ENCODE results near the gene ESRRB.

The ESRRB gene

DNA sequence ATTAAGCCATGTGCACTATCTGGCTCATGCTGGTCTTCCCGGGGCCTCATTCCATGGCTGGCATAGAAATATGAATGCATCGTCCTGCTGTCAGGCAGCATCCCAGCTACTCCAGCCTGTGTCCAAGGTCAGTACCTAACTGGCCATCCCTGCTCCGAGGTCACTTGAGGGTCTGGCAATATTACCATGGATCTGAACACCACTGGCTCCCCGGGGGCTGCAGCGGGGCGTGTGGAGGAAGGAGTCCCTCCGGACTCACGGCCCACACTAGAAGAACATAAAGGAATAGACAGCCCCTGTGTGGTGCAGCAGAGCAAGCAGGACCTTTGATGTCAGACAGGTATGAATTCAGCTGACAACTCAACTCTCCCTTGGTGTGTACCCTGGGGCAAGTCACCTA lies 19.2 kb downstream of the ESRRB start:
- Histone ChIP-seq H3K27me3 (ENCODE audit: insufficient read depth, low read length) (peaks cover 7% of the 10 kb centered on the region), H3K4me1 (ENCODE audit: insufficient read depth, low read length) (no peaks in the 10 kb centered on the region), H3K36me3 (ENCODE audit: insufficient read depth, low read length) (no peaks in the 10 kb centered on the region), H3K4me3 (ENCODE audit: low read length) (no peak overlapping the region), H2AFZ (ENCODE audit: low read depth, low read length) (no peak overlapping the region), H3K9me3 (ENCODE audit: low read length) (no peaks in the 10 kb centered on the region)

DNA sequence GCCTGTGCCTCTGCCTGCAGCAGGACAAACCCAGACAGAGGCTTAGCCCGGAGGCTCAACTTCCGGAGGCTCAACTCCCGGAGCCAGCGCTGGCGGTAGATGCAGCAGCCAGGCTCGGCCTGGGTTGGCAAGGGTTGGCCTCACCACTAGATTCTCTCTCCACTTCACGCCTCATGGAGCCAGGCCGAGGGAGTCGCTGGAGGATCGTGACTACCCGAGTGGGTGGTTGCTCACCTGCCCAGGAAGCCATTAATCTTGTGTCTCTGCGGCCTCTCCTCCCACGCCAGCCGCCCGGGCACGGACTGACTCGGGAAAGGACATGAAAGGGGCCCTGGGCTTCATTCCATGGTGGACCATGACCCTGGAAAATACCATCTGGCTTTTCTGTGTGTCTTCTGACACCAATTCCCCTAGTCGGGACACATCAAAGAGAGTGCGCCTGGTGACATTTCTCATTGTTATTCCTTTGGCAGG lies 20.8 kb downstream of the ESRRB start:
- Histone ChIP-seq H3K4me1 (ENCODE audit: insufficient read depth, low read length) (no peaks in the 10 kb centered on the region), H3K27me3 (ENCODE audit: insufficient read depth, low read length) (peaks cover 9% of the 10 kb centered on the region), H3K4me3 (ENCODE audit: low read length) (no peak overlapping the region), H2AFZ (ENCODE audit: low read depth, low read length) (no peak overlapping the region), H3K36me3 (ENCODE audit: insufficient read depth, low read length) (no peaks in the 10 kb centered on the region), H3K9me3 (ENCODE audit: low read length) (no peaks in the 10 kb centered on the region)

GRCh38 chr14:76405627-76406026 lies 29.7 kb downstream of the ESRRB start:
- H3K4me1 ChIP-seq (ENCODE audit: insufficient read depth, low read length) = no peaks in the 10 kb centered on the region
- H3K9me3 ChIP-seq (ENCODE audit: low read length) = no peaks in the 10 kb centered on the region
- no peak overlapping the region for H3K4me3 ChIP-seq (ENCODE audit: low read length)
- H3K36me3 ChIP-seq (ENCODE audit: insufficient read depth, low read length) = no peaks in the 10 kb centered on the region
- H3K27me3 ChIP-seq (ENCODE audit: insufficient read depth, low read length) = peaks cover 13% of the 10 kb centered on the region
- H2AFZ ChIP-seq (ENCODE audit: low read depth, low read length) = no peak overlapping the region

DNA sequence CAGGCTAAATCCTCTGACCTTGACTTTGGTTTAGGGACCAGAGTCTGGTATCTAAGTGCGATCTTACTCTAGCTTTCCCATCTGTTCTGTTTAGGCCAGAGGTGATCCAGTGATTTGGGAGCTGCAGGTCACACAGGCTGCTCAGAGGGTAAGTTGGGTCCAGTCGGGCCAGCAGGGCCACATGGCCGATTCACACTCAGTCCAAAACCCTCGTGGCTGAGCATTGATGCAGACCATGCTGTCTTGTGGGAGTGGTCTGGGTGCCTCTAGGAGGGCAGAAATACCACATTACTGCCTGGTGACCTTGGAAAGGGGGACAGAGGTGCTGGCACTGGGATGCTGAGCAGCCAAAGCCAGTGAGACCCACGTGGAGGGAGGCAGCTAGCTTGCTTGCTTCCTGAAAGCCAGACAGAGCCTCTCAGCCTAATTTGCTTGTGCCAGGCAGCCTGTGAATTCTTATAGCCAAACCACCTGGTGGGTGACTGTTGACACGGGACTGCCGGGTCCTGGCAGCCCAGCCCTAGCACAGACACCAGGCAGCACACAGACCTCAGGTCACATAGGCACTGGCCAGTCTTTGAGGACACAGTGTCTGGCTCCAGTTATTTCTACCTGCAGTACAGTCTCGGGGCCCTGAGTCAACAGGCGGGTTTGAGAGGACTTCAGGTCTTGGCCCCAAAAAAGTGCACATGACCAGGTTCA lies 31.7 kb downstream of the ESRRB start:
- Histone ChIP-seq H2AFZ (ENCODE audit: low read depth, low read length) (no peak overlapping the region), H3K4me3 (ENCODE audit: low read length) (no peak overlapping the region), H3K36me3 (ENCODE audit: insufficient read depth, low read length) (no peaks in the 10 kb centered on the region), H3K4me1 (ENCODE audit: insufficient read depth, low read length) (no peaks in the 10 kb centered on the region), H3K9me3 (ENCODE audit: low read length) (no peaks in the 10 kb centered on the region), H3K27me3 (ENCODE audit: insufficient read depth, low read length) (peaks cover 10% of the 10 kb centered on the region)

DNA sequence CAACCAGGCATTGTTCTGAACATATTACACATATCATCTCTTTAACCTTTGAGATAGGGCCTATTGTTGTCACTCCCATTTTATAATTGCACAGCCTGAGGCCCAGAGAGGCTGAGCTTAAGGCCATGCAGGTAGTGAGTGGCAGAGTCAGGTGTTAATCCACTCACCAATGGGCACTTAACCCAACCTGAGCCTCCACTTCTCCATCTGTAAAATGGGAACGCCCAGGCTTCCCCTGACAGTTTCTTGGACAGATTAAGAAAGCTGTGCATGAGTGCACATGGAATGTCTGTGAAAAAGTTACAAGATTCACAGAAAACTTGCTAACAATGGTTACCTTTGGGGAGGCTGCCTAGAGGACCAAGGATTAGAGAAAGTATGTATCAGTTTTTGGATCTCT lies 32.9 kb downstream of the ESRRB start:
- peaks cover 16% of the 10 kb centered on the region for H3K27me3 ChIP-seq (ENCODE audit: insufficient read depth, low read length)
- H3K4me3 ChIP-seq (ENCODE audit: low read length) = no peak overlapping the region
- no peaks in the 10 kb centered on the region for H3K36me3 ChIP-seq (ENCODE audit: insufficient read depth, low read length)
- H3K4me1 ChIP-seq (ENCODE audit: insufficient read depth, low read length) = peaks cover 4% of the 10 kb centered on the region
- no peaks in the 10 kb centered on the region for H3K9me3 ChIP-seq (ENCODE audit: low read length)
- H2AFZ ChIP-seq (ENCODE audit: low read depth, low read length) = no peak overlapping the region

DNA sequence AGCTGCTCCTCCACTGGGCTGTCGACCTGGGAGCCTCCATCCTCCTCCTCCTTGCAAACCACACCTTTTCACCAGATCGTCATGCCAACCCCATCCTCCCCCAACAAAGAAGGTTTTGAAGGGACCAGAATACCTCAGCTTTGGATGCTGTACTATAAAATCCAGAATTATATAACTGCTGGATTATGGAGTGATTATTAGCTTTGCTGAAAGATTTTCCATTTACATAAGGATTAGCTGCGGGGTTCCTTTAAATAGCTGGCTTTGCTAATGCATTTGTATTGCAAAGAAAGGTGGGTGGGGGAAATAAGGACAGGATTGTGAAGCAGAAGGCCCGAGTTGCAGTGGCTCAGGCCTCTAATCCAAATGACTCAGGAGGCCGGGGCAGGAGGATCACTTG lies 36.6 kb downstream of the ESRRB start:
- H3K27me3 ChIP-seq (ENCODE audit: insufficient read depth, low read length) = peaks cover 8% of the 10 kb centered on the region
- no peaks in the 10 kb centered on the region for H3K9me3 ChIP-seq (ENCODE audit: low read length)
- no peaks in the 10 kb centered on the region for H3K36me3 ChIP-seq (ENCODE audit: insufficient read depth, low read length)
- no peak overlapping the region for H2AFZ ChIP-seq (ENCODE audit: low read depth, low read length)
- H3K4me3 ChIP-seq (ENCODE audit: low read length) = no peak overlapping the region
- peaks cover 4% of the 10 kb centered on the region for H3K4me1 ChIP-seq (ENCODE audit: insufficient read depth, low read length)

- Histone ChIP-seq H3K27me3 (ENCODE audit: insufficient read depth, low read length) (peaks cover 6% of the 10 kb centered on the region), H3K9me3 (ENCODE audit: low read length) (no peaks in the 10 kb centered on the region), H3K36me3 (ENCODE audit: insufficient read depth, low read length) (no peaks in the 10 kb centered on the region), H2AFZ (ENCODE audit: low read depth, low read length) (no peak overlapping the region), H3K4me1 (ENCODE audit: insufficient read depth, low read length) (peaks cover 4% of the 10 kb centered on the region), H3K4me3 (ENCODE audit: low read length) (peak overlapping the region; percentile 12)
Measured at GRCh38 chr14:76413106-76413961, 37.4 kb downstream of the ESRRB start.

- Histone ChIP-seq H3K36me3 (ENCODE audit: insufficient read depth, low read length) (no peaks in the 10 kb centered on the region), H3K4me1 (ENCODE audit: insufficient read depth, low read length) (peaks cover 4% of the 10 kb centered on the region), H3K9me3 (ENCODE audit: low read length) (no peaks in the 10 kb centered on the region), H3K4me3 (ENCODE audit: low read length) (peak overlapping the region; percentile 34), H2AFZ (ENCODE audit: low read depth, low read length) (no peak overlapping the region), H3K27me3 (ENCODE audit: insufficient read depth, low read length) (peaks cover 6% of the 10 kb centered on the region)
Measured at GRCh38 chr14:76413962-76414600, 38.1 kb downstream of the ESRRB start.

GRCh38 chr14:76419399-76419798 lies 43.5 kb downstream of the ESRRB start:
- no peaks in the 10 kb centered on the region for H3K36me3 ChIP-seq (ENCODE audit: insufficient read depth, low read length)
- H2AFZ ChIP-seq (ENCODE audit: low read depth, low read length) = no peak overlapping the region
- H3K9me3 ChIP-seq (ENCODE audit: low read length) = no peaks in the 10 kb centered on the region
- no peaks in the 10 kb centered on the region for H3K27me3 ChIP-seq (ENCODE audit: insufficient read depth, low read length)
- H3K4me3 ChIP-seq (ENCODE audit: low read length) = no peak overlapping the region
- no peaks in the 10 kb centered on the region for H3K4me1 ChIP-seq (ENCODE audit: insufficient read depth, low read length)

DNA sequence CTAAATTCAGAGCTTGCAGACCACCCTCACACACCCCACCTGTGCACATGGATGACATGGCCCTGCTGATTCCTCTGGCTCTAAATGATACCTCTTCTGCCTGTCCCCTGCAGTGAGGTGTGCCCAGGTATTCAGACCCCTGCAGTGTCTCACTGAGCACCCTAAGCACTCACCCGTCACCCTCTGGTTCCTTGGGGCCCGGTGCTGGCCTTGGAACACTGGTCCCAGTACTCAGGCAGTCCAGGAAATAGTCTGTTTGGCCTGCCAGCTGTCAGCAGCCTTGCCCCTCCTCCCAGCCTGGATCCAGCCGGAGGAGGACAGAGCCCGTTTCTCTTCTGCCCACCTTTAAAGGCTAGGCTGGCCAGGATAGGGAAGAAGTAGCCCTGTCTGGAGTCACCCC lies 44.9 kb downstream of the ESRRB start:
- H3K4me1 ChIP-seq (ENCODE audit: insufficient read depth, low read length) = no peaks in the 10 kb centered on the region
- H3K4me3 ChIP-seq (ENCODE audit: low read length) = no peak overlapping the region
- no peak overlapping the region for H2AFZ ChIP-seq (ENCODE audit: low read depth, low read length)
- H3K9me3 ChIP-seq (ENCODE audit: low read length) = no peaks in the 10 kb centered on the region
- no peaks in the 10 kb centered on the region for H3K36me3 ChIP-seq (ENCODE audit: insufficient read depth, low read length)
- no peaks in the 10 kb centered on the region for H3K27me3 ChIP-seq (ENCODE audit: insufficient read depth, low read length)

- H3K9me3 ChIP-seq (ENCODE audit: low read length) = no peaks in the 10 kb centered on the region
- no peaks in the 10 kb centered on the region for H3K4me1 ChIP-seq (ENCODE audit: insufficient read depth, low read length)
- H3K4me3 ChIP-seq (ENCODE audit: low read length) = no peak overlapping the region
- no peak overlapping the region for H2AFZ ChIP-seq (ENCODE audit: low read depth, low read length)
- no peaks in the 10 kb centered on the region for H3K36me3 ChIP-seq (ENCODE audit: insufficient read depth, low read length)
- no peaks in the 10 kb centered on the region for H3K27me3 ChIP-seq (ENCODE audit: insufficient read depth, low read length)
Measured at GRCh38 chr14:76421662-76422061, 45.7 kb downstream of the ESRRB start.

GRCh38 chr14:76422662-76423061 lies 46.7 kb downstream of the ESRRB start:
- H2AFZ ChIP-seq (ENCODE audit: low read depth, low read length) = no peak overlapping the region
- H3K27me3 ChIP-seq (ENCODE audit: insufficient read depth, low read length) = no peaks in the 10 kb centered on the region
- no peak overlapping the region for H3K4me3 ChIP-seq (ENCODE audit: low read length)
- H3K36me3 ChIP-seq (ENCODE audit: insufficient read depth, low read length) = no peaks in the 10 kb centered on the region
- no peaks in the 10 kb centered on the region for H3K9me3 ChIP-seq (ENCODE audit: low read length)
- H3K4me1 ChIP-seq (ENCODE audit: insufficient read depth, low read length) = no peaks in the 10 kb centered on the region

DNA sequence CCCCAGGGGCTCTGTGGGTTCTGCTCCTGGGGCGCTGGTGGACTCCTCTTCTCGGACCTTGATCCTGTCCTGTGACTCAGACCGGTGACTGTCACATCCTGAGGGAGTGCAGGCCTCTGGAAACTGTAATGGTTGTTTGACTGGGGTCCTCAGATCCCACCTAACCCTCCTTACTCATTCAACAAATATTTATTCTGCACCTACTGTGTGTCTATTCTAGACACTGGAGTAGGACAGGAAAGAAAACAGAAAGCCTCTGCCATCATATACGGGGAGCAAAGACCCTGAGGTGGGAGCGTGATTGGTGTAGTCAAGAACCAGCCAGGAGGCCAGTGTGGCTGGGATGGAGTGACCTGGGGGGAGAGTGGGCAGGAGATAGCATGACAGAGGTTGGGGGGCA lies 47.6 kb downstream of the ESRRB start:
- no peaks in the 10 kb centered on the region for H3K27me3 ChIP-seq (ENCODE audit: insufficient read depth, low read length)
- no peak overlapping the region for H2AFZ ChIP-seq (ENCODE audit: low read depth, low read length)
- H3K4me1 ChIP-seq (ENCODE audit: insufficient read depth, low read length) = no peaks in the 10 kb centered on the region
- no peaks in the 10 kb centered on the region for H3K9me3 ChIP-seq (ENCODE audit: low read length)
- H3K36me3 ChIP-seq (ENCODE audit: insufficient read depth, low read length) = no peaks in the 10 kb centered on the region
- H3K4me3 ChIP-seq (ENCODE audit: low read length) = no peak overlapping the region

Data from neuron (in vitro differentiated cells).